H1 (cell line): ENCODE data around the gene RSU1.

Experiments used
- EGR1 ChIP-seq: IDR thresholded peaks from 2 replicates; pipeline ENCODE4 v1.6.1; 2011; ENCODE audit warnings: low read depth, low read length, borderline replicate concordance
- RXRA ChIP-seq: IDR thresholded peaks from 2 replicates; pipeline ENCODE4 v1.6.1; 2011; ENCODE audit warnings: low read depth, mild to moderate bottlenecking, low read length, moderate library complexity; ENCODE audit not compliant: insufficient read depth

GRCh38 chr10:16787361-16787791 is 29.8 kb downstream of the RSU1 start:
- TF ChIP-seq RXRA (no peak), EGR1 (no peak)
